Mammary epithelial cell (primary cell): ENCODE results near the gene CAMTA1.

ENCODE experiments used
- EZH2 ChIP-seq: IDR thresholded peaks from 2 replicates; pipeline ENCODE4 v1.6.1; 2012; ENCODE audit warnings: low read length, inconsistent platforms, borderline replicate concordance
- TF ChIP-seq, protein P1 (sequence below), 2 donors: IDR thresholded peaks in 1 of 2; conservative IDR thresholded peaks in 1 of 2; 2 replicates each; pipeline ENCODE4 v1.5.1; 2011 to 2012; ENCODE audit warnings: inconsistent platforms in 2 of 2, low read length in 2 of 2, mild to moderate bottlenecking in 2 of 2, control low read depth in 1 of 2, low read depth in 1 of 2; ENCODE audit not compliant: insufficient read depth in 1 of 2; ENCODE audit errors: extremely low read depth in 1 of 2

DNA sequence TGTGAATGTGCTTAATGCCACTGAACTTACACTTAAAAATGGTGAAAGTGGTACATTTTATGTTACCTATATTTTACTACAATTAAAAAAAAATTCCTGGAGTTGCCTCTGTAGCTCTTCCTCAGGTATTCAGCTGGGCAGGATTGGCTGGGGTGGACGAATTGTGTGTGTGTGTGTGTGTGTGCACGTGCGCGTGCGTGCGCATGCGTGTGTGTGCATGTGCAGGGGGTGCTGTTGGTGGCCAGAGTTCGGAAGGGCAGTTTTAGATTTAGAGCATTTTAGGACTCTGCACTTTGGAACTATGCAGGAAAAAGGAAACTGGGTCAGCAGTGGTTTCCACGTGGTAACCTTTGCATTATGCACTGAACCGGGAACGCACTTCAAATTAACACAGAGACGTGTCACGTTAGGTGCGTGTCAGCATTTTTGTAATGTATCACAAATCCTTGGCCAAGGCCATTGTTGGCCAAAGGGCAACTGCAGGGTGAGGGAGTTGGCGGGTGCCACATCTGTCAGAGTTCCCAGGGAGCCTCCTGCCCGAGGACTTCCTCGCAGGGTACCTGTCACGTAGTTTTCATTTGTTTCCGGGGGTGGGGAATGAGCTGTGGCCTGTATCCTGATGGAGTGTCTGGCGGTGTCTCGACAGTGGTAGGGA, 312.8 kb downstream of the CAMTA1 start:
- TF ChIP-seq, protein P1, sequence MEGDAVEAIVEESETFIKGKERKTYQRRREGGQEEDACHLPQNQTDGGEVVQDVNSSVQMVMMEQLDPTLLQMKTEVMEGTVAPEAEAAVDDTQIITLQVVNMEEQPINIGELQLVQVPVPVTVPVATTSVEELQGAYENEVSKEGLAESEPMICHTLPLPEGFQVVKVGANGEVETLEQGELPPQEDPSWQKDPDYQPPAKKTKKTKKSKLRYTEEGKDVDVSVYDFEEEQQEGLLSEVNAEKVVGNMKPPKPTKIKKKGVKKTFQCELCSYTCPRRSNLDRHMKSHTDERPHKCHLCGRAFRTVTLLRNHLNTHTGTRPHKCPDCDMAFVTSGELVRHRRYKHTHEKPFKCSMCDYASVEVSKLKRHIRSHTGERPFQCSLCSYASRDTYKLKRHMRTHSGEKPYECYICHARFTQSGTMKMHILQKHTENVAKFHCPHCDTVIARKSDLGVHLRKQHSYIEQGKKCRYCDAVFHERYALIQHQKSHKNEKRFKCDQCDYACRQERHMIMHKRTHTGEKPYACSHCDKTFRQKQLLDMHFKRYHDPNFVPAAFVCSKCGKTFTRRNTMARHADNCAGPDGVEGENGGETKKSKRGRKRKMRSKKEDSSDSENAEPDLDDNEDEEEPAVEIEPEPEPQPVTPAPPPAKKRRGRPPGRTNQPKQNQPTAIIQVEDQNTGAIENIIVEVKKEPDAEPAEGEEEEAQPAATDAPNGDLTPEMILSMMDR (conservative IDR thresholded peaks at IDR 0.05 in 1 of 2, IDR thresholded peaks at IDR 0.05 in 1 of 2; ENCODE audit: extremely low read depth in 1 of 2, insufficient read depth in 1 of 2, low read depth in 1 of 2, low read length in 2 of 2) = no peak
- no peak for TF ChIP-seq EZH2
